Coronary artery (tissue), 2 donors: ENCODE results near the gene TIGD3.

Experiments used
- DNase-seq: peaks from one replicate; pipeline ENCODE4 v3.0.0-alpha.2; 2017; ENCODE audit warnings: low spot score
- H3K27ac ChIP-seq, 2 donors: fragments of 200-600 bp; sonication (generic); one replicate each; pipeline ENCODE4 v1.5.1; 2016 to 2019
- H3K4me3 ChIP-seq: fragments of 200-600 bp; sonication (generic); 2 replicates; pipeline ENCODE4 v1.5.1; 2016; ENCODE audit warnings: mild to moderate bottlenecking, moderate library complexity
- CTCF ChIP-seq: fragments of 200-600 bp; sonication (generic); IDR thresholded peaks from one replicate; pipeline ENCODE4 v1.5.1; 2019; ENCODE audit warnings: antibody characterized with exemption

Gene TIGD3

GRCh38 chr11:65395961-65396530 is 41.5 kb downstream of the TIGD3 start:
- TF ChIP-seq CTCF: no peak
- no peak overlapping the region for H3K27ac ChIP-seq
- no peak for DNase-seq
- no peak overlapping the region for H3K4me3 ChIP-seq

- no peak overlapping the region for H3K27ac ChIP-seq
- DNase-seq: no peak
- TF ChIP-seq CTCF: no peak
- H3K4me3 ChIP-seq: no peak overlapping the region
Observed at GRCh38 chr11:65396769-65397745, 42.5 kb downstream of the TIGD3 start.

- TF ChIP-seq CTCF: no peak
- no peak overlapping the region for H3K4me3 ChIP-seq
- DNase-seq: no peak
- no peak overlapping the region for H3K27ac ChIP-seq
Observed at GRCh38 chr11:65398362-65398910, 43.9 kb downstream of the TIGD3 start.

GRCh38 chr11:65399249-65399648 is 44.7 kb downstream of the TIGD3 start:
- TF ChIP-seq CTCF: no peak
- H3K4me3 ChIP-seq: no peak overlapping the region
- H3K27ac ChIP-seq: no peak overlapping the region
- no peak for DNase-seq

GRCh38 chr11:65399845-65400244 is 45.3 kb downstream of the TIGD3 start:
- Histone ChIP-seq H3K27ac (no peak overlapping the region), H3K4me3 (no peak overlapping the region)
- no peak for TF ChIP-seq CTCF
- no peak for DNase-seq

GRCh38 chr11:65400307-65401072 is 45.9 kb downstream of the TIGD3 start:
- H3K27ac ChIP-seq: no peak overlapping the region
- no peak overlapping the region for H3K4me3 ChIP-seq
- DNase-seq: no peak
- no peak for TF ChIP-seq CTCF
